Bronchial epithelial cell (primary cell): ENCODE measurements around the gene IKZF4. TPM values are rescaled to one million over a fixed set of nuclear protein-coding genes. Genes with fewer than 3 reads are reported as not detected.
A peak's percentile ranks its signal among the peaks of the same experiment; 100 is the strongest.
"Not testable (repeated sequence)": the region's sequence is repeated elsewhere in the genome, so short reads cannot be mapped to it uniquely, and the experiment has no call there.

Experiments used
- DNase-seq: peaks from one replicate; pipeline ENCODE4 v3.0.0-alpha.2; 2010; ENCODE audit warnings: low read depth
- FAIRE-seq: peaks from 2 replicates; lab custom pipeline; 2011; peaks lifted over from hg19 to GRCh38; lab: Jason Lieb, UNC
- H3K27me3 ChIP-seq: 2 replicates; pipeline ENCODE4 v1.5.1; 2011; ENCODE audit warnings: low read length; ENCODE audit not compliant: control insufficient read depth, insufficient read depth
- H3K36me3 ChIP-seq: 2 replicates; pipeline ENCODE4 v1.5.1; 2011; ENCODE audit warnings: low read length; ENCODE audit not compliant: control insufficient read depth, insufficient read depth
- H3K4me3 ChIP-seq: 2 replicates; pipeline ENCODE4 v1.5.1; 2011; ENCODE audit warnings: mild to moderate bottlenecking, low read depth, low read length, control low read depth
- CTCF ChIP-seq: IDR thresholded peaks from 2 replicates; pipeline ENCODE4 v1.5.1; 2011; ENCODE audit warnings: mild to moderate bottlenecking, moderate library complexity, low read length, control low read depth, inconsistent platforms; ENCODE audit not compliant: insufficient read depth, severe bottlenecking
- total RNA-seq: library from RNA; depleted of rRNA; stranded (reverse); fragments of >200 nt; gene quantifications from 2 replicates; pipeline ENCODE4 v1.2.1, GENCODE V29; 2014

Gene IKZF4
- total RNA-seq, 1 donor from 2014 or later: 0.26 TPM

- Histone ChIP-seq H3K4me3 (no peak overlapping the region), H3K27me3 (no peaks in the 10 kb centered on the region), H3K36me3 (peaks cover 4% of the 10 kb centered on the region)
- DNase-seq: no peak
- no peak for FAIRE-seq
- no peak for TF ChIP-seq CTCF
Measured at GRCh38 chr12:56046027-56046780, 25.4 kb downstream of the IKZF4 start.

DNA sequence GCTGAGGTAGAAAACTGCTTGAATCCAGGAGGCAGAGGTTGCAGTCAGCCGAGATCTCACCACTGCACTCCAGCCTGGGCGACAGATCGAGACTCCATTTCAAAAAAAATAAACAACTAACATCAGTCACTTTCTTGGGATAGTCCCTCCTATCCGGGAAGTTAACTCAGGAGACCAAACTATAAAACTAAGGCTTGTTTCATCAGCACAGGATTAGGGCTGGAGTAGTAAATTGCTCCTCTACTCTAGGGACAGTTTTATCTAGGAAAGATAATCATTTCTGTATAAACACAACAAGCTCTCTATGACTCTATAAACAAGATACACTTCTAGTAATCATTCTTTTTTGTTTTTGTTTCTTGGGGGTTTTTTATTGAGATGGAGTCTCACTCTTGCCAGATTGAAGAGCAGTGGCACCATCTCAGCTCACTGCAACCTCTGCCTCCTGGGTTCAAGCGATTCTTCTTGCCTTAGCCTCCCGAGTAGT is 32.6 kb downstream of the IKZF4 start:
- FAIRE-seq (no peak), DNase-seq (no peak)
- Histone ChIP-seq H3K4me3 (no peak overlapping the region), H3K36me3 (no peaks in the 10 kb centered on the region), H3K27me3 (no peaks in the 10 kb centered on the region)
- TF ChIP-seq CTCF: no peak

DNA sequence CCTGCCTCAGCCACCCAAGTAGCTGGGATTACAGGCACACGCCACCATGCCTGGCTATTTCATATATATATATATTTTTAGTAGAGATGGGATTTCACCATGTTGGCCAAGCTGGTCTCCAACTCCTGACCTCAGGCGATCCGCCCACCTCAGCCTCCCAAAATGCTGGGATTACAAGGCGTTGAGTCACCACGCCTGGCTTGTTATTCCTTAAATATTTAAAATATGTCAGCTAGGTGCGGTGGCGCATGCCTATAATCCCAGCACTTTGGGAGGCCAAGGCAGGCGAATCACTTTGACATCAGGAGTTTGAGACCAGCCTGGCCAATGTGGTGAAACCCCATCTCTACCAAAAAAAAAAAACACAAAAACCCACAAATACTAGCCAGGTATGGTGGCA is 39.1 kb downstream of the IKZF4 start:
- FAIRE-seq, H3K27me3 ChIP-seq, H3K4me3 ChIP-seq, H3K36me3 ChIP-seq: not testable (repeated sequence)
- DNase-seq: peak; percentile 40

DNA sequence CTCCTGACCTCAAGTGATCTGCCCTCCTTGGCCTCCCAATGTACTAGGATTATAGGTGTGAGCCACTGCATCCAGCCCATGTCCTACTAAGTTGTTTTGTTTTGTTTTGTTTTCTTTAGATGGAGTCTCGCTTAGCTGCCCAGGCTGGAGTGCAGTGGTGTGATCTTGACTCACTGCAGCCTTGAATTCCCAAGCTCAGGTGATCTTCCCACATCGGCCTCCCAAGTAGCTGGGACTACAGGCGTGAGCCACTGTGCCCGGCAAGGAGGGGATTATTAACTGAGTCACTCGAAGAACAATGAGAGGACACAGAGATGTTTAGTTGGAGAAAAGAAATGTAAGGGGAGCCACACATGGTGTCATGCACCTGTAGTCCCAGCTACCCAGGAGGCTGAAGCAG is 41.1 kb downstream of the IKZF4 start:
- no peaks in the 10 kb centered on the region for H3K27me3 ChIP-seq
- FAIRE-seq (no peak), DNase-seq (no peak)
- no peaks in the 10 kb centered on the region for H3K36me3 ChIP-seq
- TF ChIP-seq CTCF: no peak
- no peak overlapping the region for H3K4me3 ChIP-seq

- DNase-seq (no peak), FAIRE-seq (no peak)
- Histone ChIP-seq H3K36me3 (no peaks in the 10 kb centered on the region), H3K4me3 (no peak overlapping the region), H3K27me3 (no peaks in the 10 kb centered on the region)
- TF ChIP-seq CTCF: no peak
Measured at GRCh38 chr12:56062996-56063395, 42.2 kb downstream of the IKZF4 start.

DNA sequence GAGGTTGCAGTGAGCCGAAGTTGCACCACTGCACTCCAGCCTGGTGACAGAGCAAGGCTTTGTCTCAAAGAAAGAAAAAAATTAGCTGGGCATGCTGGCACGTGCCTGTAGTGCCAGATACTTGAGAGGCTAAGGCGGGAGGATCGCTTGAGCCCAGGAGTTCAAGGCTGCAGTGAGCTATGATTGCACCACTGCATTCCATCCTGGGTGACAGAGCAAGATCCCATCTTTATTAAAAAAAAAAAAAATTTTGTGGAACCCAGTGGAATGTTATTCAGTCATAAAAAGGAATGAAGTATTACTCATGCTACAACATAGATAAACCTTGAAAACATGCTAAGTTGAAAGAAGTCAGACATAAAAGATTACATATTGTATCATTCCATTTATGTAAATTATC is 50.8 kb downstream of the IKZF4 start:
- FAIRE-seq (no peak), DNase-seq (peak; percentile 72)
- Histone ChIP-seq H3K27me3 (no peaks in the 10 kb centered on the region), H3K36me3 (no peaks in the 10 kb centered on the region), H3K4me3 (no peak overlapping the region)
- TF ChIP-seq CTCF: no peak
